HG03565 (cell line): ENCODE measurements around the gene ELL2.

Experiments
- ATAC-seq: cut with Tn5 transposase; IDR thresholded peaks from one replicate; pipeline ENCODE4 v1.9.1; 2021; ENCODE audit warnings: mild to moderate bottlenecking, moderate library complexity; ENCODE audit not compliant: unreplicated experiment

Gene ELL2

GRCh38 chr5:95956900-95957293, 4.8 kb downstream of the ELL2 start:
- no peak for ATAC-seq

DNA sequence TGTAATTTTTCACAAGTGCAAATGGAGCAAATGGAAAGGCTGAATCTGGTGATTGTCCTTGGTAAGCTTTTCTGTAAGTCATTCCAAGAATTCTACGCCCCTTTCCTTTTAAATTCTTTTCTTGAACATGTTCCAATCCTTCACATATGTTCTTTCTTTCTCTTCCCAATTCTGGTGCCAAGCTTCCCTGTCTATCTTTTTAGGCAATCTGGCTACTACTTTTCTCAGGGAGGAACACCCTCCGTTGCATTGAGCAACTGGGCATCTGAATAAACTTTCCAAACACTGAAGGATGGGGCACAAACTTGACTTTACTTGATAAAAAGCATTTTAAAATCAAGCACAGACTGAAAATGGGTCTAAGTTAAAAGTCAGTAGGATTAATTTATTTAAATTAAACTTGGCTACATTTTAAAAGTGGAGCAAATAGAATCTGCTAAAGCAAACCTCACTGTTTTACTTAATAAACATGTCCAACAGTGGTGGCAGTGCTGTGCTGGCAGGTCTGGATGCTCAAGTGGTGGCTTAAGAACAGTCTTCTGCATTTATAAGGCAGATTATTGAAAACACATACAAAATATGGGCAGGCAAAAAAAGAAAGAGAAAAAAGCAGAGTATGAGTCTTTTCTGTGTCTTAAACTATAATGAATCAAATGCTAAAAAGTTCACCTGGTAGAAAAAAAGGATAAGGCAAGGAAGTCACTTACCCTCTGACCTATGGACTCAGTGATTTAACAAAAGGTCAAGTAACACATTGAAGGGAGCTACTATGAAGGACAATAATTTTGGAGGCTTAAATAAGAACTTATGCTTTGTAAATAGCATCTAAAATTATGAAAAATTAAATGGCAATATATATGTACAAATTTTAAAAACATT, 5.4 kb downstream of the ELL2 start:
- ATAC-seq, result no peak

DNA sequence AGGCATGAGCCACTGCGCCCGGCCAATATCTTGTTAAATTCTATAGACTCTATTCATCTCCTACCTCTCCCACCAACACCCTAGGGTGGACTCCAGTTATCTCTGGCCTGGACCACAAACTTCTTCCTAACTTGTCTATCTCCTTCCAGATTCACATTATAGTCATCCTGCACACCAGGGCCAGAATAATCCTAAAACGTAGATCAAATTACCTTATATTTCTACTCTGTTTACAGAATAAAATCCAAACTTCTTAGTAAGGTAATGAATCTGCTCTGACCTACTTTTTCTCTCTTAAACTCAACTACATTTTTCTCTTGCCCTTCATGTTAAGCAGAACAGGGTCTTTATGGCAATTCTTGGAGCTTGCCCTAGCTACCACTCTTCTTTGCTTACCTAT, 6.9 kb downstream of the ELL2 start:
- no peak for ATAC-seq

GRCh38 chr5:95953021-95953702, 8.5 kb downstream of the ELL2 start:
- ATAC-seq, result no peak

GRCh38 chr5:95951916-95952315, 9.7 kb downstream of the ELL2 start:
- no peak for ATAC-seq

DNA sequence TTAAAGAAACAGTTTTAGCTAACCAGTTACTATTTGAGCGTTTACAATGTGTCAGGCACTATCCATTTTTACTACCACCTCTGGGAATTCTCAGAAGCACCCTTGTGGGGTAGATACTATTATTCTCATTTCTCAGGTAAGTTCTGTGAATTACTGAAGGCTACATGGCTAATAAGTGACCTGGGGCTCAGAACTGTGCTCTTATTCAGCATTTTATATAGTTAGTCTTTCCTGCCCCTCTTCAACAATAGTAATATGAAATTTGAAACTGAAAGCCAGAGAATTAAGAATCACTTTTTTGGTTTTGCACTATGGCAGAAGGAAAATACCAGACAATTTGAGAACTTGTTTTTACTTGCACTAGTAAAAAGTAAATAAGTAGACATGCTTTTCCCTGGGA, 11.8 kb downstream of the ELL2 start:
- ATAC-seq, result peak; percentile 43

DNA sequence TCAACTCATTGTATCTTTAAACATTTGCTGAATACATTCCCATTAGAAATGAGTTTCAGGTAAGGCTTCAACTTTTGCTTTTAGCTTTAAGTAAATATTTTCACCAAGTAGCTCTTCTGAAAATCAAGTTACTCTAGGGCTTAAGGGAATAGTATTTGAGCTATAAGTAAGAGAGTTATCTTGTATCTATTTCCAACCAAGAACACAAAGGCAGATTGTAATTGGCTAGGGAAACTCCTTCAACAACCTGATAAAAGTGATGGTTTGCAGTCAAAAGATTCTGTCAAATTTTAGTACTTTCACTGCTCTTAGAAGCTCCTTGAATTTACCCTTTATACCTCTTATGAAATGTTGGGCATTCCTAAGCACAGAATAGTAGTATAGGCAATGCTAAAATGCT, 13.0 kb downstream of the ELL2 start:
- no peak for ATAC-seq

GRCh38 chr5:95946451-95946850, 15.2 kb downstream of the ELL2 start:
- no peak for ATAC-seq

GRCh38 chr5:95942968-95943367, 18.7 kb downstream of the ELL2 start:
- no peak for ATAC-seq

- ATAC-seq, result no peak
Observed at GRCh38 chr5:95942414-95942813, 19.2 kb downstream of the ELL2 start.

DNA sequence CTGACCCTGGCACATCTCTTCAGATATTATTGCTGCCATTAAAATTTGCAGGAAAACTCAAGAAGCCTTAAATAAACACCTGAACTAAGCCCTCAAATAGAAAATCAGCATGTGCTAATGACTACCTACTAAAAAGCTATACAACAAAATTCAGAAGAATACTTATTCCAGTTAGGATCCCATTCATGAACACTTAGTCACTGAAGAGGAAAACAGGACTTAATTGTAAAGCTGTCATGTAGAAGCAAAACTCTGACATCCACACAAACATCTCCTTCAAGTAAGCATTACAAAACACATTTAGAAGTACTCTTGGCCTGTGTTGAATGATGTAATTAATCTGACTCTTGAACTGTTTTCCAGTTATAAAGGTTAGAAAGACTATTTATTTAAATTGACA, 19.9 kb downstream of the ELL2 start:
- no peak for ATAC-seq

- no peak for ATAC-seq
Observed at GRCh38 chr5:95940758-95941682, 20.6 kb downstream of the ELL2 start.

DNA sequence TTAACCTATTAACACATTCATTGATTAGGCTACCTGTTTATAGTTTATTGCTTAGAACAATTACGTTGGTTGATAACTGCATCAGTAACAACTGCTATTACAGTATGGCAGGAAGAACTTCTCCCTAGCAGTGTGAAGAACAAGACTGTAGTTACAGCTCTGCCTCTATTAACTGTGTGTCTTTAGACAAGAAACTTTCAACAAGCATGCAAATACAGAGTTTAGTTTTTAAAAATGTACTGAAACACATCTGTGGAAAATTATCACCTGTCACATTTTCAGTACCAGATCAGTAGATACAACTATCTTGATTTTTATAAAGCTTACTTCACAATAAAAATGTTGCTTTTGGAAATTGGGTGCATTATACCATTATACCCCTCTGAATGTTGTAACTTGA, 22.2 kb downstream of the ELL2 start:
- peak; percentile 38 for ATAC-seq

DNA sequence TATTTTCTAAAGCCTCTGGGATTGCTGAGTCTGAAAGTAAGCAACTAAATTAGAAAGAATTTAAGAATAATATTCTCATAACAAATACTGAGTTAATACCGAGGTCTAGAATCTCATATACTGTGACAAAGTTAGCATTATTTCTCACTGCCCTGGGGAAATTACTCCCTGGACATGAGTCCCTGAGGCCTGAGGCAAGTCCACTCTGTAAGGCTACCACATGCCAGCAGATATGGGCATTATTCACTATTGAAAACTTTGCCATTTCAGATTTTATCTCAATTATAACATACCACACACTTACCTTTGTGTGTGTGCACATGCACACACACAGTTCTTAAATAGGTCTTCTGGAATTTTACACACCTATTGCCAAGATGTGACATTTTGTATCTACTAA, 22.9 kb downstream of the ELL2 start:
- ATAC-seq, result no peak

GRCh38 chr5:95938347-95938746, 23.3 kb downstream of the ELL2 start:
- no peak for ATAC-seq

GRCh38 chr5:95937607-95938152, 24.0 kb downstream of the ELL2 start:
- ATAC-seq, result no peak

- no peak for ATAC-seq
Observed at GRCh38 chr5:95936812-95937397, 24.7 kb downstream of the ELL2 start.

- ATAC-seq, result no peak
Observed at GRCh38 chr5:95935553-95936100, 26.0 kb downstream of the ELL2 start.

DNA sequence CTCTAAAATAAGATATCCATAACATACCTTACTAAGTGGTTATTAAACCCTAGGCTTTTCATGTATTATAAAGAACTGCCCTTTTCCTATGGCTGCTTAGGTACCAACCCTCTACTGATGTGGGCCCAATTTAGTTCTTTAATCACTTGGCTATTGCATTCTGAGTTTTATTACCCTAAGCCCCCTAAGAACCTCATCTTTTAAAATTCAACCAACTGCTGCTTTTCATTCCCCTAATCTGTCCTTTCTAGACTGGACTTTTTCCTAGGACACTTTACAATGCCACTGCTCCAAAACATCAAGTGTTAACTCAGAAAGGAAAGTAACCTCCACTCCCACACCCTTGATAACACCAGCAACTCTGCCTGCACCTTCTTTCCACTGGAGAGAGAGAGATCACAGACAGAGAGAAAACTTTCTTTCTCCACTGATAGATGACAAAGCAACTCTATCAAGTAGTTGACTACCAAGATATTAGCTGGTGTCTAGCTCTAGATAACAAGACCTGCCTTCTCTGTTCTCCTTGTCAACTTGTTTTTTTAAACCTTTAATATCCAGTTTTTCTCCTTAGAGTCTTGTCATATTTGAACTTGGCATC, 27.3 kb downstream of the ELL2 start:
- no peak for ATAC-seq

DNA sequence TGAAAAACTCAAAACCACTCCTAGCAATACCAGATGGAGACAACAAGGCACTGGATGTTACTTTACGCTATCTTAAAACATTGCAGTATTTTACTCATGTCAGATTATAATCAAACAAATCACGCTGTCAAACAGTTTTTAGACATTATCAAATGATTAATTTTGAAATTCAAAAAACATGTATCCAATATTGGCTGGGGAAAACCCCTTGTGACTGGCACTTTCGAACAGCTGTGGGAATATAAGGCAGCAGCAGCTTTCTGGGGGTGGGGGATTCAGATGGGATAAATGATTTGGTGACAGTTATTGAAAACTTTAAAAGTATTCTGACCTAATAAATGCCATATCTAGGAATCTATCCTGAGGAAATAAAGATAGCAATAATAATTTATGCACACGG, 28.7 kb downstream of the ELL2 start:
- ATAC-seq, result no peak
